ENCODE data around the gene MINDY4. TPM values are rescaled to one million over a fixed set of nuclear protein-coding genes. Genes with fewer than 3 reads are reported as not detected.

Gene MINDY4
- total RNA-seq, 1 donor from 2014 or later = 6.7 TPM

DNA sequence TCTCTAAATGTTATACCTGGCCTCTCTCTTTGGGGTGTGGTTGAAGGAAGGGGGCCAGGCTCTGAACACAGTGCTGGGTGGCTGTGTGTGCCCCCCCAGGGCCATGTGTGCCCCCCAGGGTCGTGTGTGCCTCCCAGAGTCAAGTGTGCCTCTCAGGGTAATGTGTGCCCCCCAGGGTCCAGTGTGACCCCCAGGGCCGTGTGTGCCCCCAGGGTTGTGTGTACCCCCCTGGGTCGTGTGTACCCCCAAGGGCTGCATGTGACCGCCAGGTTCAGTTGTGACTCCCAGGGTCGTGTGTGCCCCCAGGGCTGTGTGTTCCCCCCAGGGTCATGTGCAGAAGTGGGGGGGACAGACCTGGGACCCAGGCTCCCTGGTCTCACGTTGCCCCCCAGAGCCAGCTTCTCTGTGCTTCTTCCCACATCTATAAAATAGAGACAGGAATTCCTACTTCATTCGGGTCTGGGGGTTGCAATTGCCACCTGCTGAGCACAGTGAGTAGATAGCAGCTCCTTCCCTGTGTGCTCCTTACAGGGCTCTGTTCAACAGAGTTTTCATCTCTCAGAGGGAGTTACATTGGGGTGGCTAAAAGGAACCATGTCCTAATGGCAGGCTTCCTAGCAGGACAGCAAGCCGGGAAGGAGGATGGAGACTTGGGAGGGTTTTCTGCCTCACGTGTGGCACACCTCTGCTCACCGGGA lies 99.8 kb downstream of the MINDY4 start:
- no peak for DNase-seq (ENCODE audit: extremely low read depth, low read depth, low spot score)

DNA sequence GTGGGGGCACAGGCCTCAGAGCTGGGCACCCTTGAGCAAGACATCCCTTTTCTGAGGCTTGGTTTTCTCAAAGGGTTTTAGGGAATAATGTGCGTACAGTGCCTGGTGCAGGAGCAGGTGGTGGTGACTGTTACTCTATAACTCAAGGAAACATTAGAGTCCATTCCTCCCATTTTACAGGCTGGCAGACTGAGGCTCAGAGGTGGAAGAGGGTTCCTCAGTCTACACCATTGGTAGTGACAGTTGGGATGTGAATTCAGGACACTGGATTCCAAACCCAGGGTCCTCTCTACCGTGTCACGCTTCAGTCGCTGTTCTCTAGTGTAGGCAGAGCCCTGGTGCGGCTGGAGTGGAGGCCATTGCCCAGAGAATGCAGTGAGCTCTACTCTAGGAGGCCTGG lies 100.4 kb downstream of the MINDY4 start:
- DNase-seq (ENCODE audit: extremely low read depth, low read depth, low spot score) = no peak

DNA sequence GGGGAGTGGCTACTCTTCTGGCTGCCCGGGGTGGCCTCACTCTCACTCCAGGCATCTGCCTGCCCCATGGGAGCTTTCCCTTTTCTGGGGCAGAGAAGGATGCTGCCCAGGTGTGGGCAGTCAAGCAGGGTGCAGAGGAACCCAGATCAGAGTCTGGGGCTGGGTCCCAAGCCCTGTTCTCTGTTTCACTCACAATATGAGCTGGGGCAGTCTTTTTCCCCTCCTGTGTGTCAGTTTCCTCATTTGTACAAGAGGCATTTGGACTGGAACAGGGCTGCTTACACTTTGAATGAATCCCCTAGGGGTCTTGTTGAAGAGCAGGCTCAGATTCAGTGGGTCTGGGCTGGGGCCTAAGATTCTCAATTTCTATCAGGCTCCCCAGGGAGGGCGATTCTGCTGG lies 102.0 kb downstream of the MINDY4 start:
- DNase-seq (ENCODE audit: extremely low read depth, low read depth, low spot score) = no peak

GRCh38 chr7:30873656-30874055 lies 102.4 kb downstream of the MINDY4 start:
- no peak for DNase-seq (ENCODE audit: extremely low read depth, low read depth, low spot score)

DNA sequence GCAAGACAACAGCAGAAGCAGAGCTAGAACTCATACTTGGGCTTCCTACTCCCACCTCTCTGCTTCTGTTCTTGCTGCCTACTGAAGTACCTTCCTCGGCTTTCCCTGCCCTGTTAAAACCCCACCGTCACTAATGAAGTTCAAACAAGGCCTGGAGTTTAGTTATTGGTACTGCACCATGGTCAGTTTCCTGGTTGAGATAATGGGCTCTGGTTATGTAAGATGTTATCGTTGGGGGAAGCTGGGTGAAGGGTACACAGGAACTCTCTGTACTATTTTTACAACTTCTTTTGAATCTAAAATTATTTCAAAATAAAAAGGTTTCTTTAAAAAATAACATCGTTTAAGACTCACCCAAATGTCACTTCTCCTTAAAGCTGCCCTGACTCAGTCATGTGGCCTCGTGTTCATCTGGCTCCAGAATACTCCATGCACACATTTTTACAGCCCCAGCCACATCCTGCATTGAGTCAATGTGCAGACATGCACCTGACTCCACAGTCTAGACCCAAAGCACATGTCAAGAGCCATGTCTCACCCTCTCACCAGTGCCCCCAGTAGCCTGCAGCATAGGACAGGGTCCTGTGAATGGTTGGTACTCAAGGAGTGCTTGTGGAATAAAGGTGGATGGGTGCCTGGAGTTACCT lies 103.6 kb downstream of the MINDY4 start:
- no peak for DNase-seq (ENCODE audit: extremely low read depth, low read depth, low spot score)

GRCh38 chr7:30877015-30877769 lies 106.0 kb downstream of the MINDY4 start:
- DNase-seq (ENCODE audit: extremely low read depth, low read depth, low spot score) = no peak

DNA sequence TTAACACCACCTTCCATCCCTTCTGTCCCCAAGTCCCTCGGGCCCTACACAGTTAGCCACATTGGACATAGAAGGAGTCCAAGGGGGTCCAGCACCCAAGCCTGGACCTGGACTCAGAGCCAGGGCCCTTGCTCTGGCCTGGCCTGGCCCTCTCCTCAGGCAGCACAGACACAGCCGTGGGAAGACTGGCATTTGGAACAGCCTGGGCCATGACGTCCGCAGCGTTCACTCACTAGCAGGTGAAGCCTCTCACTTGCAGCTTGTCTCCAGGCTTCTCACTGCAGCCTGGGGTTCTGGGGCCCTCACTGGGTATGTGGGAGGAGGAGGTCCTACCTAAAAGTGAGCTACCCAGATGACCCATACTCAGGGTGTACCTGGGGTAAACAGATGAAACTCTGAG lies 106.8 kb downstream of the MINDY4 start:
- DNase-seq (ENCODE audit: extremely low read depth, low read depth, low spot score) = no peak

DNA sequence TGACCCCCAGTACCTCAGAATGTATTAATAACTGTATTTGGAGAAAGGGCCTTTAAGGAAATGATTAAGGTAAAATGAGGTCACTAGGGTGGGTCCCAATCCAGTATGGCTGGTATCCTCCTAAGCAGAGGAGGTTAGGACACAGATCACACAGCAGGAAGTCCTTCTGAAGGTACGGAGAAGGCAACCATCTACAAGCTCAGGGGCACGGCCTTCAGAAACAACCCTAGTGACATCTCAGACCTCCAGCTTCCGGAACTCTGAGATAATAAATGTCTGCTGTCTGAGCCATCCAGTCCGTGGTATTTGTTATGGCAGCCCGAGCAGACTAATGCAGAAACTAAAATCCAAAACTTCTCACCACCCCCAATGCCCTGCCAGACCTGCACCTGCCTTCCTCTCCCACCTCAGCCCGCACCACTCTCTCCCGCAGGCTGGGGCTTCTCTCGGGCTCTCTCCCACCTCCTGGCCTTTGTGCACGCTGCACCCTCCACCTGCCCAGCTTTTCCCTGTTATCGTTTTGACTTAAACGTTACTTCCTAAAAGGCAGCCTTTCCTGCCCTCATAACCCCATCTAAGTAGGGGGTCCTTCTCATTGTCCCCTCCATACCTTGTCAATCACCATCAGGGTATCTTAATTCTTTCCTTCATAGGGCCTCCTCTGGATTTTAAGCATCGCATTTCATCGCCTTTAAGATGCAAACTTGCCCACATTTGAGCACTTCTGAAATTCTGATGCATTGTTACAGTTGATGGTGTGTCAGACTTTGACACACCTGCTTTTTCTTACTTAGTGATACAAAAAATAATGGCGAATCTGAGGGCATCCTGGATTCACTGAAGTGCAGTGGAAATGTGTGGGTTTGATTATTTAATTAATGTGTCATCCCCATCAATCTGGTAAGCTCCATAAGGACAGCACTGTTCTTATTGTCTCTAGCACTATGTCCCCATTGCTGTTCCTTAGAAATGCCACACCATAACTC lies 108.2 kb downstream of the MINDY4 start:
- no peak for DNase-seq (ENCODE audit: extremely low read depth, low read depth, low spot score)

DNA sequence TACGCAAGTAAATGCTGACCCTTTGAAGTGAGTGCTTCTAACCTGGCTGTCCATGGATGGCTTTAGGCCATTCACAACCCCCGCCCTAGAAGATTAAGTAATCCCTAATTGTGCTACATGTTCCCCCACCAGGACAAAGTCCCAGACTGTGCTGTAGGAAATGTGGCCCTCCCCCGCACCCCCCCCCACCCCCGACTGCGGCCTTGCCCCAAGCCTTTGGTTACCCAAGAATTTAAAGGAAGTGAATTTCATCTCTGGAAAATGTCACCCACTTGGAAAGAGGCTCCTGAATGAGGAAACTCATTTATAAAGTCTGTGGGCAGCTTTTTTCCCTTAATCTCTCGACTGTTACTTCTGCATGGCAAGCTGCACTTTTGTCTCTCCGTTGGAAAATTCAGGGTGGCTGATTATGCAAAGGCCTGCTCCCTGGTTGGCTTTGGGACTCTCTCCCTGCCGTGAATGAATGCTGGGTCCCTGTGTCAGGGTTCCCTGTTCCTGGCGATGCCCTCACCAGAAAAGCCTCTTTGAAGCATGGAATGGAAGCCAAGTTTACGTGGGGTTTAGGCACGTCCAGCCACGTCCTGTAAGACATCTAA lies 109.0 kb downstream of the MINDY4 start:
- DNase-seq (ENCODE audit: extremely low read depth, low read depth, low spot score) = no peak

GRCh38 chr7:30880941-30881340 lies 109.7 kb downstream of the MINDY4 start:
- no peak for DNase-seq (ENCODE audit: extremely low read depth, low read depth, low spot score)

DNA sequence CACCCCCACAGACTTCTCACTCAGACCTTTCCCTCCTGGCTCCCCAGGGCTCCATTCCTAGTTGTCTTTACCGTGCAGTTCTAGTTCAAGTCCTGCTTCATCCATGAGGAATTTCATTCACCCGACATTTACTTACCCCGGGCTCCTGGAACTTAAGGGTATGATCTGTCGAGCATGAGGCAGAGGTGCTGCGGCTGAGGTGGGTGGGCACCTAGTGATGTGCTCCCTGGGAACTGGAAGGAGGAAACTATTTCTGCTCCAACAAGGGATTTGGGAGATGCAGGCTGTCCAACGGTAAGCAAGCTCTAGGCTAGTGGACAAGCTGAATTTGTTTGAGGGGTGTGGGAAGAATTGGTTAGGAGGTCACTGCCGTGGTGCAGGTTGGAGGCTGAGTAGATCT lies 110.2 kb downstream of the MINDY4 start:
- DNase-seq (ENCODE audit: extremely low read depth, low read depth, low spot score) = no peak

GRCh38 chr7:30884881-30885280 lies 113.7 kb downstream of the MINDY4 start:
- no peak for DNase-seq (ENCODE audit: extremely low read depth, low read depth, low spot score)

DNA sequence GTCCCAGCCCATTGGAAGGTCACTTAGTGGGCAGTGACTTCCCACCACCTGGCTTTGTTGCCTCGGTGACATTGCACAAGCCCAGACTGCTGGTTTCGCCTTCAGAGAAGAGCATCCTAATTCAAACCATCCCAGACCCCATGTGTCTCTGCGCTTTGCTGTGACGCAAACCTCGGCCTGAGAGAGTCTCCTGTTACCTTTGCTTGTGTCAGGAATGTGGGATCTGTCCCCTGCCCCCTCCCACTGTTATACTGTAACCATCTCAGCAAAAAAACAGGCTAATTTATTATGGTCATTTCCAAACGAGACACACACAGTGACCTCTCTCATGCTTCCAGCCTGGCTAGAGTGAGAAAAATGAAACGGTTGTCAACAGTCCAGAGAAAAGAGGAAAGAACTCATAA lies 115.4 kb downstream of the MINDY4 start:
- no peak for DNase-seq (ENCODE audit: extremely low read depth, low read depth, low spot score)

DNA sequence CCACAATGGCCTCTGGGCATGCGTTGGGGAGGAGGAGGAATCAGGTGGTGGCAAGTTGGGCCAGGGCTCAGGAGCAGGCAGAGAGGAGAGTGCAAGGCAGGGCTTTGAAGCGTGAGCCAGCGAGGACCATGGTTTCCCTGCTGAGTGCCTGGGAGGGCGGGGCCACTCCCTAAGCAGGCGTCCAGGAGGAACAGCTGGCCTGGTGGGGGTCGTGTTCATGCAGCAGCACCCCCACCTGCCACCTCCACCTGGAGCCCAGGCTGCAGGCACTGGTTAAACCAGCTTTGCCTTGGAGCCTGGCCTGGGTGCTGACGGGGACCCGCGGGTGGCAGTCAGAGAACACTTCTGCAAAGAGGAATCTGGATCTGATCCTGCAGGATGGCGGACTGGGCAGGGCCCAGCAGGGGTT lies 116.3 kb downstream of the MINDY4 start:
- no peak for DNase-seq (ENCODE audit: extremely low read depth, low read depth, low spot score)

- no peak for DNase-seq (ENCODE audit: extremely low read depth, low read depth, low spot score)
Measured at GRCh38 chr7:30888747-30889146, 117.5 kb downstream of the MINDY4 start.

DNA sequence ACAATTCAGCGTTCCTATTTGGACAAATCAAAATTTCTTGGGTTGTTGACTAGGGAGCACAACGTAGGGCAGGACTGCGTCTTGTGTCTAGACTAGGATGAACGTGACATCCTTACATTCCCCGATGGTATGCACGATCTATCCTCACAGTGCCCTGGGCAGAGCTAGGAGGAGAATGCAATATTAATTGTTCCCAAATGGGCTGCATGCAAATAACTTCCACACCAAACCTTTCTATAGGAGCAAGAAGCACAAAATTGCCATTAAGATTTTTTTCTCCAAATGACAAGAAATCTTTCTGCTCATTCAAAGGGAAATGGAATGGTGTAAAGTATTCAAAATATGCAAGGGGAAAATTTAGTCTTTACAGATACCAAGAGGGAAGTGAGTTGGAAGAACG lies 119.0 kb downstream of the MINDY4 start:
- DNase-seq (ENCODE audit: extremely low read depth, low read depth, low spot score) = no peak

DNA sequence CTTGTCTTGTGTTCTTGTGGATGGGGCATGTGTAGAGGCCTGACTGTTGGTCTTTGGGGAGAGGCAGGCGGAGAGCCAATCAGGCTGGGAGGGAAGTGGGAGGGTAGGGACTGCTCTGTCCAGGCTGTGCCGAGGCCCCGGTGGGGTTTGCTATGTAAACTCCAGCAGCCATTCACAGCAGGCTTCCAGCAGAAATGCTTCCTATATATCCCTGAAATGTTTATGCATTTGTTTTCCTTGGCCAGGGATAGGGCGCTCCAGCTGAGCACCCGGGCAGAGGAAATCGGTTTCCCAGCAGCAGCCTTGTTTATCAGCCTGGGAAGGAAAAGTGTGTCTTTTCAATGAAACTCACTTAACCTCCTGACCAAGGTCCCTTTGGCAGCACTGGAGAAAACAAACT lies 122.1 kb downstream of the MINDY4 start:
- DNase-seq (ENCODE audit: extremely low read depth, low read depth, low spot score) = peak; percentile 72

- DNase-seq (ENCODE audit: extremely low read depth, low read depth, low spot score) = no peak
Measured at GRCh38 chr7:30894009-30894408, 122.8 kb downstream of the MINDY4 start.

- DNase-seq (ENCODE audit: extremely low read depth, low read depth, low spot score) = no peak
Measured at GRCh38 chr7:30894866-30895605, 123.8 kb downstream of the MINDY4 start.

DNA sequence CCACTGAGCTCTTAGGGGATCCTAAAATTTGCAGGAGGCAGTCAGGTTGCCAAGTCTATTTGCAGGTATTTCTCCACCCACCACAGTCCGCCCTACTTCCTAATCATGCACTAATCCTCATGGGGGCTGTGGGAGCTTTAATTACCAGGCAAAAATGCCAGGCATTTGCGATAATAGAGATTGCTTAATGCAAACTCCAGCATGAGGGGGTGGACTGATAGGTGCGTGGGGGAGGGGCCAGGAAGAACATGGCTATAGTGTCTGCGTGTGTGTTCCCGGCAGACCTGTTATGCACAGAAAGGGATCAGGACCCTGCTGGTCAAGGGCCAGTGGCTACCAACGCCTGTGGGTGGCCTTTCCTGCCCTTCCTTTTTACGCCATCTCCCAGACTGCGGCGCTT lies 124.8 kb downstream of the MINDY4 start:
- no peak for DNase-seq (ENCODE audit: extremely low read depth, low read depth, low spot score)

Measured in glomerular endothelial cell (primary cell).